ENCODE data around the gene RTL9. TPM values are rescaled to one million over a fixed set of nuclear protein-coding genes. Genes with fewer than 3 reads are reported as not detected.
"Not testable (repeated sequence)": the region's sequence is repeated elsewhere in the genome, so short reads cannot be mapped to it uniquely, and the experiment has no call there.

RTL9 gene
- total and polyA plus RNA-seq, 8 donors = under 0.01 TPM; not detected in 7

DNA sequence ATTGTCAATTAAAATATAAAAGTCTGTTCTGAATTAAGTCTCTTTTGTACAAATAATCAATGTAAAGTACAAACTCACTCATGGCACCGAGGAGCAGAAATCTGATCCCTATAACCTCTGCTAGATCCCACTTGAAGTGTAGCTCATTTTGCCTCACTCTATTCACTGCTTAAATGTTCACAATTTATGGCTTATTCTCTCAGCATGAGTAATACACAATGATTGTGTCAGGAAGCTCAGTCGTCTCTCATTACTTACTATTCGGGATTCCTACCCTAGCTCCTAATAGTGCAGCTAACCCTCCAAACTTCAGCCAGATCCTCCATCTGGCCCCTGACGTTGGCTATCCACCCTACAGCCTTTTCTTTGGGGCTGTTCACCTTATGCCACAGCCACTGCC, 36.0 kb upstream of the RTL9 start:
- Histone ChIP-seq H3K36me3 (no peaks in the 10 kb centered on the region), H3K4me1 (no peaks in the 10 kb centered on the region), H3K4me3 (no peak overlapping the region), H3K9me3 (peaks cover 0 to 8% (median 4%) of the 10 kb centered on the region in 4 donors), H3K27me3 (no peaks in the 10 kb centered on the region), H3K27ac (no peak overlapping the region)
- WGBS, 5 donors = 46 to 75% (median 60%) methylated on average over 4 of the region's 4 CpGs
- intact Hi-C loops (cut with DNase I; ENCODE audit: low total_unique reads) = no loop called here
- no peak for DNase-seq
- TF ChIP-seq POLR2A (IDR thresholded peaks at IDR 0.05) (no peak), POLR2AphosphoS5 (IDR thresholded peaks at IDR 0.05) (no peak), EP300 (IDR thresholded peaks at IDR 0.05) (no peak)
- TF ChIP-seq, protein P1, sequence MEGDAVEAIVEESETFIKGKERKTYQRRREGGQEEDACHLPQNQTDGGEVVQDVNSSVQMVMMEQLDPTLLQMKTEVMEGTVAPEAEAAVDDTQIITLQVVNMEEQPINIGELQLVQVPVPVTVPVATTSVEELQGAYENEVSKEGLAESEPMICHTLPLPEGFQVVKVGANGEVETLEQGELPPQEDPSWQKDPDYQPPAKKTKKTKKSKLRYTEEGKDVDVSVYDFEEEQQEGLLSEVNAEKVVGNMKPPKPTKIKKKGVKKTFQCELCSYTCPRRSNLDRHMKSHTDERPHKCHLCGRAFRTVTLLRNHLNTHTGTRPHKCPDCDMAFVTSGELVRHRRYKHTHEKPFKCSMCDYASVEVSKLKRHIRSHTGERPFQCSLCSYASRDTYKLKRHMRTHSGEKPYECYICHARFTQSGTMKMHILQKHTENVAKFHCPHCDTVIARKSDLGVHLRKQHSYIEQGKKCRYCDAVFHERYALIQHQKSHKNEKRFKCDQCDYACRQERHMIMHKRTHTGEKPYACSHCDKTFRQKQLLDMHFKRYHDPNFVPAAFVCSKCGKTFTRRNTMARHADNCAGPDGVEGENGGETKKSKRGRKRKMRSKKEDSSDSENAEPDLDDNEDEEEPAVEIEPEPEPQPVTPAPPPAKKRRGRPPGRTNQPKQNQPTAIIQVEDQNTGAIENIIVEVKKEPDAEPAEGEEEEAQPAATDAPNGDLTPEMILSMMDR (IDR thresholded peaks at IDR 0.05) = no peak

DNA sequence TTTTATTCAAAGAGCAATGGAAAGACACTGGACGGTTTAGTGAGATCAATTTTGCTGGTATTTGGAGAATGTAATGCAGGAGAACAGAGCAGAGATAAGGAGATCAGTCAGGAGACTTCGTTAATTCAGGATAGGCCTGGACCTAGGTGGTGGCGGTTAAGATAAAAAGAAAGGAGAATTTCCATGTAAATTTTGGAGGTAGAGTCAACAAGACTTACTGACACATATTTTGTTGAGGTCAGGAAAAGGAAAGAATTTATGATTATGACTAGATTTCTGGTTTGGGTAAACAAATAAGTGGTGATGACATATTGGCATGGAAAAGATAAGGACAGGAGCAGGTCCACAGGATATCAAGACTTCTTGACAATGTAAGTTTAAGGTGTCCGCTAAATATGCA, 31.9 kb upstream of the RTL9 start:
- H3K27me3 ChIP-seq = peaks cover 0 to 3% (median 0%) of the 10 kb centered on the region in 3 donors
- peaks cover 0 to 8% (median 4%) of the 10 kb centered on the region in 4 donors for H3K9me3 ChIP-seq
- no peaks in the 10 kb centered on the region for H3K36me3 ChIP-seq
- no peaks in the 10 kb centered on the region for H3K4me1 ChIP-seq
- H3K4me3 ChIP-seq = no peak overlapping the region
- H3K27ac ChIP-seq = no peak overlapping the region
- intact Hi-C loops (cut with DNase I; ENCODE audit: low total_unique reads) = no loop called here
- 65 to 87% (median 80%) methylated on average over 4 of the region's 4 CpGs for WGBS, 5 donors
- DNase-seq = no peak
- TF ChIP-seq EP300 (IDR thresholded peaks at IDR 0.05) (no peak), POLR2AphosphoS5 (IDR thresholded peaks at IDR 0.05) (no peak), POLR2A (IDR thresholded peaks at IDR 0.05) (no peak)
- TF ChIP-seq, protein P1 (IDR thresholded peaks at IDR 0.05) = no peak

DNA sequence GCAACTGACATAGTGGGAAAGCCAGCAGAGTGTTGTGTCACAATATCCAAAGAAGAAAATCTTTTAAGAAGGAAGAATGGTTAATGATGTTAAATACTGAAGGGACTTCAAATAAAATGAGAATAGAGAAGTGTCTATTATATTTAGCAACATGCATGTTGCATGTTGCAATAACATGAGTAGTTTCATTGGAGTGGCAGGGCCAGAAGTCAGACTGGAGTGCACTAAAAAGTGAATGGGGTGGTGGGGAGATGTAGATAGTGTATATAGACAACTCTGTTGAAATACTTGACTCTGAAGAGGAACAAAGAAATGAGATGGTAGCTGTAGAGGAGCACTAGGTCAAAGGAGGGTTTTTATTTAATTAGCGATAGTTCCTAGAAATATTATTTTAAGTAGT, 31.3 kb upstream of the RTL9 start:
- no peak for DNase-seq
- H3K4me3 ChIP-seq = no peak overlapping the region
- H3K27ac ChIP-seq = no peak overlapping the region
- no peaks in the 10 kb centered on the region for H3K36me3 ChIP-seq
- 87 to 100% (median 96%) methylated on average over 1 of the region's 1 CpG for WGBS, 5 donors
- no peaks in the 10 kb centered on the region for H3K4me1 ChIP-seq
- H3K9me3 ChIP-seq = peaks cover 0 to 8% (median 4%) of the 10 kb centered on the region in 4 donors
- TF ChIP-seq POLR2AphosphoS5 (IDR thresholded peaks at IDR 0.05) = no peak
- TF ChIP-seq EP300 (IDR thresholded peaks at IDR 0.05) = no peak
- TF ChIP-seq, protein P1 (IDR thresholded peaks at IDR 0.05) = no peak
- no peak for TF ChIP-seq POLR2A (IDR thresholded peaks at IDR 0.05)
- intact Hi-C loops (cut with DNase I; ENCODE audit: low total_unique reads) = no loop called here
- peaks cover 0 to 3% (median 0%) of the 10 kb centered on the region in 3 donors for H3K27me3 ChIP-seq

DNA sequence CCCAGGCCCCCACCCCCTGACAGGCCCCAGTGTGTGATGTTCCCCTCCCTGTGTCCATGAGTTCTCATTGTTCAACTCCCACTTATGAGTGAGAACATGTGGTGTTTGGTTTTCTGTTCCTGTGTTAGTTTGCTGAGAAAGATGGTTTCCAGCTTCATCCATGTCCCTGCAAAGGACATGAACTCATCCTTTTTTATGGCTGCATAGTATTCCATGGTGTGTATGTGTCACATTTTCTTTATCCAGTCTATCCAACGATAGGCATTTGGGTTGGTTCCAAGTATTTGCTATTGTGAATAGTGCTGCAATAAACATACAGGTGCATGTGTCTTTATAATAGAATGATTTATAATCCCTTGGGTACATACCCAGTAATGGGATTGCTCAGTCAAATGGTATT, 30.0 kb upstream of the RTL9 start:
- H3K36me3 ChIP-seq; H3K9me3 ChIP-seq; DNase-seq; H3K27me3 ChIP-seq; H3K4me1 ChIP-seq; intact Hi-C loops (cut with DNase I; ENCODE audit: low total_unique reads); H3K4me3 ChIP-seq; H3K27ac ChIP-seq: not testable (repeated sequence)
- 86 to 92% (median 88%) methylated on average over 1 of the region's 1 CpG for WGBS, 5 donors

DNA sequence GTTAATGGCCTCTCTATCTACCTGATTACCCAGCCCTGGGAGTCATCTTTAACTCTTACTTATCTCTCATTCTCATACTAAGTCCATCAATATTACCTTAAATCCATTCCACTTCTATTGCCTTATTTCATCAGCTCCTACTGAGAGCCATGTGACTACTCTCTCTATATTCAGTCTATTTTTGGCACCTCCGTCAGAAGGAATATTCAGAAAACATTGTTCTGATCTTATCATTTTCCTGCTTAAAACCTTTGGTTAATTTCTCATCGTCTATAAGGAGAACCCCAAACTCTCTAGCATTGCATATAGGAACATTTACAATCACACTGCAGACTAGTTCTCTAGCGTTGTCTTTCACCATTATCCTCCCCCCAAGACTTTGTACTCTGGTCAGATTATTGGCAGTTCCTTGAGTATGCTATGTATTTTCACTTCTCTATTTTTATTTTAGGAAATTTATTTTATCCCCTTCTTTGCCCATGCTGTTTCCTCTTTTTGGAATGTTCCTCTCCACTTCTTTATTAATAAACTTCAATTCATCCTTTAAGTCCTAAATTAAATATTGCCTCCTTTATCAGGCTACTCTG, 27.1 kb upstream of the RTL9 start:
- TF ChIP-seq POLR2AphosphoS5 (IDR thresholded peaks at IDR 0.05) (no peak), POLR2A (IDR thresholded peaks at IDR 0.05) (no peak), EP300 (IDR thresholded peaks at IDR 0.05) (no peak)
- TF ChIP-seq, protein P1 (IDR thresholded peaks at IDR 0.05) = no peak
- H3K4me3 ChIP-seq = no peak overlapping the region
- no peak for DNase-seq
- WGBS, 5 donors = 69 to 88% (median 72%) methylated on average over 3 of the region's 3 CpGs
- H3K27ac ChIP-seq = no peak overlapping the region
- H3K27me3 ChIP-seq = peaks cover 0 to 4% (median 3%) of the 10 kb centered on the region in 3 donors
- no peaks in the 10 kb centered on the region for H3K9me3 ChIP-seq
- intact Hi-C loops (cut with DNase I; ENCODE audit: low total_unique reads) = no loop called here
- no peaks in the 10 kb centered on the region for H3K4me1 ChIP-seq
- H3K36me3 ChIP-seq = no peaks in the 10 kb centered on the region

DNA sequence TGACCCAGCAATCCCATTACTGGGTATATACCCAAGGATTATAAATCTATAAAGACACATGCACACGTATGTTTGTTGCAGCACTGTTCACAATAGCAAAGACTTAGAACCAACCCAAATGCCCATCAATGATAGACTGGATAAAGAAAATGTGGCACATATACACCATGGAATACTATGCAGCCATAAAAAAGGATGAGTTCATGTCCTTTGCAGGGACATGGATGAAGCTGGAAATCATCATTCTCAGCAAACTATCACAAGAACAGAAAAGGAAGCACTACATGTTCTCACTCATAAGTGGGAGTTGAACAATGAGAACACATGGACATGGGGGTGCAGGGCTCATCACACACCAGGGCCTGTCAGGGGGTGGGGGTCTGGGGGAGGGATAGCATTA, 25.2 kb upstream of the RTL9 start:
- H3K4me3 ChIP-seq; DNase-seq; H3K27me3 ChIP-seq; H3K9me3 ChIP-seq; H3K4me1 ChIP-seq; H3K27ac ChIP-seq; H3K36me3 ChIP-seq; intact Hi-C loops (cut with DNase I; ENCODE audit: low total_unique reads): not testable (repeated sequence)
- WGBS, 5 donors = 80 to 100% (median 83%) methylated on average over 1 of the region's 1 CpG

All from stomach (tissue), 9 donors.